ENCODE results near the gene LEKR1. TPM values are rescaled to one million over a fixed set of nuclear protein-coding genes. Genes with fewer than 3 reads are reported as not detected.
"Not testable (repeated sequence)": the region's sequence is repeated elsewhere in the genome, so short reads cannot be mapped to it uniquely, and the experiment has no call there.

The LEKR1 gene
- total RNA-seq, 1 donor from 2014 or later, result 3.4 TPM

DNA sequence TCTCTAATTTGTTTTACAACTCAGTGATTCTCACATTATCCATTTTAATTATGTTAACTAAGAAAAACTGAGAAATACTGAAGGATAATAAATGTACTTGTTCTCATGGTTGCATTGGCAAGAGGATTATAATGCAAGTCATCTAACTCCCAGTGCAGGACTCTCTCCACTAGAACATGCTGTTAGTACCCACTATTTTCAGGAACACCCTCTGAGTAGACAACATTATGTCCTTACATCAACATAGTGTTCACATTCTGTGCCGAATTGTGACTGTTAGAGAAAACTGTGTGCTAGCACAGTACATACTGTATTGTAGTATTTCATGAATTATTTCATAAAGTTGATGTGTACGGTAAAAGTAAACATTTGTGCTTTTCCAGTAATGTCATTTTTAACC is 80.1 kb downstream of the LEKR1 start:
- no peak for DNase-seq (ENCODE audit: low spot score in 2 of 2, unreplicated experiment in 2 of 2)
- Mint-ChIP-seq H3K27me3 (ENCODE audit: low read depth) (no peaks in the 10 kb centered on the region), H3K4me3 (no peak overlapping the region), H3K27ac (no peak overlapping the region), H3K4me1 (peaks cover 2% of the 10 kb centered on the region), H3K36me3 (no peaks in the 10 kb centered on the region), H3K9me3 (no peaks in the 10 kb centered on the region)
- TF ChIP-seq, protein P1, sequence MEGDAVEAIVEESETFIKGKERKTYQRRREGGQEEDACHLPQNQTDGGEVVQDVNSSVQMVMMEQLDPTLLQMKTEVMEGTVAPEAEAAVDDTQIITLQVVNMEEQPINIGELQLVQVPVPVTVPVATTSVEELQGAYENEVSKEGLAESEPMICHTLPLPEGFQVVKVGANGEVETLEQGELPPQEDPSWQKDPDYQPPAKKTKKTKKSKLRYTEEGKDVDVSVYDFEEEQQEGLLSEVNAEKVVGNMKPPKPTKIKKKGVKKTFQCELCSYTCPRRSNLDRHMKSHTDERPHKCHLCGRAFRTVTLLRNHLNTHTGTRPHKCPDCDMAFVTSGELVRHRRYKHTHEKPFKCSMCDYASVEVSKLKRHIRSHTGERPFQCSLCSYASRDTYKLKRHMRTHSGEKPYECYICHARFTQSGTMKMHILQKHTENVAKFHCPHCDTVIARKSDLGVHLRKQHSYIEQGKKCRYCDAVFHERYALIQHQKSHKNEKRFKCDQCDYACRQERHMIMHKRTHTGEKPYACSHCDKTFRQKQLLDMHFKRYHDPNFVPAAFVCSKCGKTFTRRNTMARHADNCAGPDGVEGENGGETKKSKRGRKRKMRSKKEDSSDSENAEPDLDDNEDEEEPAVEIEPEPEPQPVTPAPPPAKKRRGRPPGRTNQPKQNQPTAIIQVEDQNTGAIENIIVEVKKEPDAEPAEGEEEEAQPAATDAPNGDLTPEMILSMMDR (IDR thresholded peaks at IDR 0.05; ENCODE audit: unreplicated experiment), result no peak

DNA sequence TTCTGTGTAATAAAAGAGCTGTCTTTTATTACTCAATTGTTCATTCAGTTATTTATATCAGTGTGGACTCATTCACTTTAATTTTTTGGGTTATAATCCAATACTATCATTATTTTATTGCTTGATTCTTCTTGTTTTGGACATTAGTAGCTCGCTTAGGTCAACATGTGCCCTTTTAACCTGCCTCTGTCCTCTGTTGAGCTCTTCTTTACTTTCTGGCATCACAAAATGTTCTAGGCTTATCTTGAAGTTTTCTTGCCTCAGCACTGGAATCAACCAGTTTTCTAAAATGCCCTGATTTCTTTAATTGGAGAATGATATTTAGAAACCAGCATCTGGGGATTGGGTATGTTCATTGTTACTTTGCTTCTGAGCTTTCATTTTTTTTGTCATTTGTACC is 82.2 kb downstream of the LEKR1 start:
- TF ChIP-seq, protein P1 (IDR thresholded peaks at IDR 0.05; ENCODE audit: unreplicated experiment), result no peak
- Mint-ChIP-seq H3K4me3 (no peak overlapping the region), H3K27ac (no peak overlapping the region), H3K27me3 (ENCODE audit: low read depth) (no peaks in the 10 kb centered on the region), H3K9me3 (peaks cover 5% of the 10 kb centered on the region), H3K4me1 (peaks cover 2% of the 10 kb centered on the region), H3K36me3 (no peaks in the 10 kb centered on the region)
- DNase-seq (ENCODE audit: low spot score in 2 of 2, unreplicated experiment in 2 of 2), result no peak

DNA sequence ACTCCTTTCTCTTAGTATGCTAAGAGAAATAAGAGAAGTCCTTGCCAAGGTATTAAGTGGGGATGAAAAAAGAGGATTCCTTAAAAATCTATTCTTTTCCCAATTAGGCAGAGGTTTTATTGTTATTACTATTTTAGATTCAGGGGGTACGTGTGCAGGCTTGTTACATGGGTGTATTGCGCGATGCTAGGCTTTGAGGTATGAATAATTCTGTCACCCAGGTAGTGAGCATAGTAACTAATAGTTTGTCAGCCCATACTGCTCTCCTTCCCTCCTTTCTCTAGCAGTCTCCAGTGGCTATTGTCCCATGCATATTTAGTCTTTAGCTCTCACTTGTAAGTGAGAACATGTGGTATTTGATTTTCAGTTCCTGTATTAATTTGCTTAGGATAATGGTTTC is 83.9 kb downstream of the LEKR1 start:
- no peak overlapping the region for H3K27ac Mint-ChIP-seq
- TF ChIP-seq, protein P1 (IDR thresholded peaks at IDR 0.05; ENCODE audit: unreplicated experiment), result no peak
- peaks cover 2% of the 10 kb centered on the region for H3K4me1 Mint-ChIP-seq
- no peaks in the 10 kb centered on the region for H3K36me3 Mint-ChIP-seq
- no peak for DNase-seq (ENCODE audit: low spot score in 2 of 2, unreplicated experiment in 2 of 2)
- H3K27me3 Mint-ChIP-seq (ENCODE audit: low read depth), result no peaks in the 10 kb centered on the region
- no peak overlapping the region for H3K4me3 Mint-ChIP-seq
- H3K9me3 Mint-ChIP-seq, result peaks cover 11% of the 10 kb centered on the region

DNA sequence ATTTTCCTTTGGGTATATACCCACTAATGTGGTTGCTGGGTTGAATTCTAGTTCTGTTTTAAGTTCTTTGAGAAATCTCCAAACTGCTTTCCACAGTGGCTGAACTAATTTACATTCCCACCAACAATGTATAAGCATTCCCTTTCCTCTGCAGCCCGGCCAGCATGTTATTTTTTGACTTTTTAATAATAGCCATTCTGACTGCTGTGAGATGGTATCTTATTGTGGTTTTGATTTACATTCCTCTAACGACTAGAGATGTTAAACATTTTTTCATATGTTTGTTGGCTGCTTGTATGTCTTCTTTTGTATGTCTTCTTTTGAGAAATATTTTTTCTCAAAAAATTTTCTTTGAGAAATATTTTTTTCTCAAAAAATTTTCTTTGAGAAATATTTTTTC is 84.7 kb downstream of the LEKR1 start:
- H3K27ac Mint-ChIP-seq; H3K27me3 Mint-ChIP-seq (ENCODE audit: low read depth); H3K4me1 Mint-ChIP-seq; H3K4me3 Mint-ChIP-seq; H3K36me3 Mint-ChIP-seq; DNase-seq (ENCODE audit: low spot score in 2 of 2, unreplicated experiment in 2 of 2): not testable (repeated sequence)
- peaks cover 19% of the 10 kb centered on the region for H3K9me3 Mint-ChIP-seq

DNA sequence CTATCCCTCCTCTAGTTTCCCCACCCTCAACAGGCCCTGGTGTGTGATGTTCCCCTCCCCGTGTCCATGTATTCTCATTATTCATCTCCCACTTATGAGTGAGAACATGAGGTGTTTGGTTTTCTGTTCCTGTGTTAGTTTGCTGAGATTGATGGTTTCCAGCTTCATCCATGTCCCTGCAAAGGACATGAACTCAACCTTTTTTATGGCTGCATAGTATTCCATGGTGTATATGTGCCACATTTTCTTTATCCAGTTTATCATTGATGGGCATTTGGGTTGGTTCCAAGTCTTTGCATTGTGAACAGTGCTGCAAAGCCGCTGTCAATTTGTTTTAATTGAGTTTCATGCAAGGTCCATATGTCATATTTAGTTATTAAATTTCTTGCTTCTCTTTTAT is 88.1 kb downstream of the LEKR1 start:
- peaks cover 20% of the 10 kb centered on the region for H3K9me3 Mint-ChIP-seq
- H3K4me1 Mint-ChIP-seq; DNase-seq (ENCODE audit: low spot score in 2 of 2, unreplicated experiment in 2 of 2); H3K27ac Mint-ChIP-seq; H3K27me3 Mint-ChIP-seq (ENCODE audit: low read depth); H3K4me3 Mint-ChIP-seq; H3K36me3 Mint-ChIP-seq: not testable (repeated sequence)

DNA sequence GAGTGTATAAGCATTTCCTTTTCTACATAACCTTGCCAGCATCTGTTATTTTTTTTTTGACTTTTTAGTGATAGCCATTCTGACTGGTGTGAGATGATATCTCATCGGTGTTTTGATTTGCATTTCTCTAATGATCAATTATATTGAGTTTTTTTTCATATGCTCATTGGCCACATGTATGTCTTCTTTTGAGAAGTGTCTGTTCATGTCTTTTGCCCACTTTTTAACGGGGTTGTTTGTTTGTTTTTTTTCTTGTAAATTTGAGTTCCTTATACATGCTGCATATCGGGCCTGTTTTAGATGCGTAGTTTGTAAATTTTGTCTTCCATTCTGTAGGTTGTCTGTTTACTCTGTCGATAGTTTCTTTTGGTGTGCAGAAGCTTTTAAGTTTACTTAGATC is 89.2 kb downstream of the LEKR1 start:
- no peaks in the 10 kb centered on the region for H3K36me3 Mint-ChIP-seq

More for the DNA sequence above, 89.2 kb downstream of the LEKR1 start:
- Mint-ChIP-seq H3K4me3 (no peak overlapping the region), H3K4me1 (peaks cover 2% of the 10 kb centered on the region), H3K27ac (no peak overlapping the region), H3K9me3 (peaks cover 20% of the 10 kb centered on the region), H3K27me3 (ENCODE audit: low read depth) (no peaks in the 10 kb centered on the region)
- no peak for DNase-seq (ENCODE audit: low spot score in 2 of 2, unreplicated experiment in 2 of 2)
- TF ChIP-seq, protein P1 (IDR thresholded peaks at IDR 0.05; ENCODE audit: unreplicated experiment), result no peak
